Upper lobe of left lung (tissue), 6 donors: ENCODE results near the gene CARD19. TPM values are rescaled to one million over a fixed set of nuclear protein-coding genes. Genes with fewer than 3 reads are reported as not detected.

Experiments used
- ATAC-seq, 2 donors: fragments of 200-7000 bp; cut with Tn5 transposase; one replicate each; pipeline ENCODE4 v1.9.1; 2022; ENCODE audit warnings: mild to moderate bottlenecking in 2 of 2, moderate library complexity in 2 of 2; ENCODE audit not compliant: low FRiP score in 2 of 2
- DNase-seq, 2 donors: peaks; one replicate each; pipeline ENCODE4 v3.0.0-alpha.2; 2019 to 2020
- H3K27ac ChIP-seq, 4 donors: fragments of 200-600 bp; sonication (generic); one replicate each; pipeline ENCODE4 v1.5.1; 2016 to 2019
- H3K27me3 ChIP-seq, 4 donors: fragments of 200-600 bp; sonication (generic); one replicate each; pipeline ENCODE4 v1.5.1; 2017 to 2019
- H3K36me3 ChIP-seq, 4 donors: fragments of 200-600 bp; sonication (generic); one replicate each; pipeline ENCODE4 v1.5.1; 2016 to 2019
- H3K4me1 ChIP-seq, 4 donors: fragments of 200-600 bp; sonication (generic); one replicate each; pipeline ENCODE4 v1.5.1; 2018 to 2019
- H3K4me3 ChIP-seq, 4 donors: fragments of 200-600 bp; sonication (generic); one replicate each; pipeline ENCODE4 v1.5.1; 2017 to 2019; ENCODE audit warnings: mild to moderate bottlenecking in 2 of 4, moderate library complexity in 1 of 4
- H3K9me3 ChIP-seq, 4 donors: fragments of 200-600 bp; sonication (generic); one replicate each; pipeline ENCODE4 v1.5.1; 2018 to 2019
- EP300 ChIP-seq, 4 donors: sonication (generic); formaldehyde crosslinking; IDR thresholded peaks; one replicate each; pipeline ENCODE4 v1.5.1; 2017; ENCODE audit warnings: antibody characterized with exemption in 4 of 4, control low read depth in 2 of 4
- POLR2A ChIP-seq, 4 donors: fragments of 450-650 bp; IDR thresholded peaks; one replicate each; pipeline ENCODE4 v1.5.1; 2016 to 2017; ENCODE audit warnings: antibody characterized with exemption in 4 of 4, mild to moderate bottlenecking in 2 of 4
- POLR2AphosphoS5 ChIP-seq, 2 donors: sonication (generic); formaldehyde crosslinking; IDR thresholded peaks; one replicate each; pipeline ENCODE4 v1.5.1; 2017; ENCODE audit warnings: antibody characterized with exemption in 2 of 2
- WGBS, 2 donors: methylation state at CpG; one replicate each; pipeline ENCODE4 v1.1.5; 2017 to 2018; 5-methylcytosine and 5-hydroxymethylcytosine counted together
- total RNA-seq, 6 donors: library from RNA; depleted of rRNA in 4 of 6; stranded (reverse); fragments of >200 nt in 4 of 6; gene quantifications; one replicate each; pipeline versions ENCODE4 v1.1.0 to v1.2.1, GENCODE V29; 2016 to 2021
- TF ChIP-seq, protein P1 (sequence below), 6 experiments: fragments of 450-650 bp in 4 of 6; fragments of 200-600 bp in 2 of 6; sonication (generic) in 2 of 6; IDR thresholded peaks; one replicate each; pipeline ENCODE4 v1.5.1; 2016 to 2019; ENCODE audit warnings: antibody characterized with exemption in 6 of 6
- donor health status: DM: no; HTN: no; CAD: no; lungs with moderate emphysema.
- donor health status: DM: no; HTN: yes; CAD: no; lungs with severe emphysema.

CARD19 gene
- total RNA-seq, 6 donors from 2014 or later, result 34.7 to 92.3 (median 41.7) TPM

DNA sequence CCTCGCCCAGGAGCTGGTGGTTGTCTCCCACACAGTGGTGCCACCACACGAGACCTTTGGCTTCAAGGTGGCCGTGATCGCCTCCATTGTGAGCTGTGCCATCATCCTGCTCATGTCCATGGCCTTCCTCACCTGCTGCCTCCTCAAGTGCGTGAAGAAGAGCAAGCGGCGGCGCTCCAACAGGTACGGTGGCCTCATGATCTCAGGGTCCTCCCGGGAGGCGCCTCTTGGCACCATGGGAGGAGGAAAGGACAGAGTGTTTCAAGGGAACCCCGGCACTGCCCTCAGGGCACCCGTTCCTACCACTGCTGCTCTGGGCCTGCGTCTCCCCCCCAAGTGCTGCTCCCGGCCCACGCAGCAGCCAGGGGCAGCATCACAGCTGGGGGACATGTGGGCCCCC is 18.2 kb upstream of the CARD19 start:
- no peaks in the 10 kb centered on the region for H3K36me3 ChIP-seq
- no peaks in the 10 kb centered on the region for H3K9me3 ChIP-seq
- peaks cover 2 to 3% (median 3%) of the 10 kb centered on the region in 4 donors for H3K4me1 ChIP-seq
- no peak overlapping the region for H3K4me3 ChIP-seq
- no peak for DNase-seq
- no peak for ATAC-seq
- TF ChIP-seq EP300 (IDR thresholded peaks at IDR 0.05), result no peak
- no peak for TF ChIP-seq POLR2AphosphoS5 (IDR thresholded peaks at IDR 0.05)
- TF ChIP-seq, protein P1, sequence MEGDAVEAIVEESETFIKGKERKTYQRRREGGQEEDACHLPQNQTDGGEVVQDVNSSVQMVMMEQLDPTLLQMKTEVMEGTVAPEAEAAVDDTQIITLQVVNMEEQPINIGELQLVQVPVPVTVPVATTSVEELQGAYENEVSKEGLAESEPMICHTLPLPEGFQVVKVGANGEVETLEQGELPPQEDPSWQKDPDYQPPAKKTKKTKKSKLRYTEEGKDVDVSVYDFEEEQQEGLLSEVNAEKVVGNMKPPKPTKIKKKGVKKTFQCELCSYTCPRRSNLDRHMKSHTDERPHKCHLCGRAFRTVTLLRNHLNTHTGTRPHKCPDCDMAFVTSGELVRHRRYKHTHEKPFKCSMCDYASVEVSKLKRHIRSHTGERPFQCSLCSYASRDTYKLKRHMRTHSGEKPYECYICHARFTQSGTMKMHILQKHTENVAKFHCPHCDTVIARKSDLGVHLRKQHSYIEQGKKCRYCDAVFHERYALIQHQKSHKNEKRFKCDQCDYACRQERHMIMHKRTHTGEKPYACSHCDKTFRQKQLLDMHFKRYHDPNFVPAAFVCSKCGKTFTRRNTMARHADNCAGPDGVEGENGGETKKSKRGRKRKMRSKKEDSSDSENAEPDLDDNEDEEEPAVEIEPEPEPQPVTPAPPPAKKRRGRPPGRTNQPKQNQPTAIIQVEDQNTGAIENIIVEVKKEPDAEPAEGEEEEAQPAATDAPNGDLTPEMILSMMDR (IDR thresholded peaks at IDR 0.05), result no peak
- H3K27ac ChIP-seq, result no peak overlapping the region
- 98% methylated on average over 12 to 16 of the region's 16 CpGs for WGBS, 2 donors
- no peaks in the 10 kb centered on the region for H3K27me3 ChIP-seq

DNA sequence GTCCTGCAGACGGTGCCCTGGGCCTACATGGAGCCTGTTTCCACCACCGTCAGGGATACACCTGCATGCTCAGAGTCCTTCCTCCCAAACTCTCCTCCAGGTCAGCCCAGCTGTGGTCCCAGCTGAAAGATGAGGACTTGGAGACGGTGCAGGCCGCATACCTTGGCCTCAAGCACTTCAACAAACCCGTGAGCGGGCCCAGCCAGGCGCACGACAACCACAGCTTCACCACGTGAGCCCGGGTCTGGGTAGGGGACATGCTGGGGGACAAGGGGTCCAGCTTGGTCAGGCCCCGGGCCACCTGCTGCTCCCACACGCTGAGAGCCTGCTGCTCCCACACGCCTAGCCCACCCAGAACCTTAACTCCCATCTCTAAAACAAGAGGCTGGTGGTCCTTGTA is 16.6 kb upstream of the CARD19 start:
- WGBS, 2 donors, result 95 to 99% methylated on average over 13 of the region's 13 CpGs
- H3K27ac ChIP-seq, result no peak overlapping the region
- H3K4me1 ChIP-seq, result peaks cover 8 to 17% (median 14%) of the 10 kb centered on the region in 4 donors
- H3K27me3 ChIP-seq, result no peaks in the 10 kb centered on the region
- H3K9me3 ChIP-seq, result no peaks in the 10 kb centered on the region
- no peaks in the 10 kb centered on the region for H3K36me3 ChIP-seq
- ATAC-seq, result no peak
- no peak overlapping the region for H3K4me3 ChIP-seq
- DNase-seq, result peak in 1 of 2 donors; percentile 18
- TF ChIP-seq POLR2A (IDR thresholded peaks at IDR 0.05), result no peak
- TF ChIP-seq, protein P1 (IDR thresholded peaks at IDR 0.05), result no peak
- no peak for TF ChIP-seq EP300 (IDR thresholded peaks at IDR 0.05)
- no peak for TF ChIP-seq POLR2AphosphoS5 (IDR thresholded peaks at IDR 0.05)

DNA sequence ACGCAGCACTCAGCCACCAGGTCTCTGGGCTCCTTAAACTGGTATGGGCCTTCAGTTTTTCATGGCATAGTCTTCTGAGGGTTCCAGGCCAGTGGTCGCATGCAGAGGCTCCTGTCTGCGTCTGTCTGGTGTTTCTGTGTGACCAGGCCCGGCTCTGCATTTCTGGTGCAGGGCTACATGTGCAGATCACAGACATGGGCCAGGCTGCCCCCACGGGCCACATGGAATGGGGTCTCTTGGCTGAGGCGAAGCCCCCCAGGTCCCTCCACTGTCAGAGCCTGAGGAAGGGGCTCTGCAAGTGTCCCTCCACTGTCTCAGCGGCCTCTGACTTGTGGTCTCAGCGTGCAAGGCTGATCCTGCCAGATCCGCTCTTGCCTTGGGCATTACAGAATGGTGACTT is 15.6 kb upstream of the CARD19 start:
- DNase-seq (peak in 1 of 2 donors; percentile 14), ATAC-seq (no peak)
- H3K27ac ChIP-seq, result no peak overlapping the region
- 91 to 97% methylated on average over 8 to 9 of the region's 9 CpGs for WGBS, 2 donors
- H3K9me3 ChIP-seq, result no peaks in the 10 kb centered on the region
- no peaks in the 10 kb centered on the region for H3K27me3 ChIP-seq
- no peak overlapping the region for H3K4me3 ChIP-seq
- peaks cover 8 to 17% (median 14%) of the 10 kb centered on the region in 4 donors for H3K4me1 ChIP-seq
- TF ChIP-seq POLR2A (IDR thresholded peaks at IDR 0.05), result no peak
- TF ChIP-seq, protein P1 (IDR thresholded peaks at IDR 0.05), result no peak
- no peak for TF ChIP-seq EP300 (IDR thresholded peaks at IDR 0.05)
- no peak for TF ChIP-seq POLR2AphosphoS5 (IDR thresholded peaks at IDR 0.05)
- H3K36me3 ChIP-seq, result no peaks in the 10 kb centered on the region

DNA sequence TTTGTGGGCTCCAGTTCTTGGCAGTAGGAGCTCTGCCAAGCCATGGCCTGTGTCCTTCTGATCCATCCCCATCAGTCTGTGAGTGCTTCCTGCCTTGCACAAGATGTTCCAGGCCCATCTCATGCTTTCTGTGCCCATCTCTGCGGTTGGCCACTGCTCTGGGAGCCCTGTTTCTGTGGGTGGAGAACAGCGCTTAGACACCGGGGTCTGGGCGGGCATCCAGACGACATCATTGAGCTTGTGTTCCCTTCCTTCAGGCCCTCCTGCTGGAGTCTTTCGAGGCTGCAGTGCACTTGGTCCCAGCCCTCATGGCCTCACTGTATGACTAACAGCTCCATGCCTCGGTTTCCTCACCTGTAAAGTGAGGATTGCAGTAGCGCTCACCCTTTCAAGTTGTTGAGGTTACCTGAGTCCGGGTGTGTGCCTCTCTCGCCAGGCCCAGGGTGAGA is 14.9 kb upstream of the CARD19 start:
- Histone ChIP-seq H3K27ac (no peak overlapping the region), H3K9me3 (no peaks in the 10 kb centered on the region), H3K36me3 (no peaks in the 10 kb centered on the region), H3K4me3 (no peak overlapping the region), H3K27me3 (no peaks in the 10 kb centered on the region), H3K4me1 (peaks cover 8 to 17% (median 15%) of the 10 kb centered on the region in 4 donors)
- ATAC-seq (no peak), DNase-seq (peak in 1 of 2 donors; percentile 18)
- no peak for TF ChIP-seq EP300 (IDR thresholded peaks at IDR 0.05)
- no peak for TF ChIP-seq POLR2AphosphoS5 (IDR thresholded peaks at IDR 0.05)
- no peak for TF ChIP-seq POLR2A (IDR thresholded peaks at IDR 0.05)
- TF ChIP-seq, protein P1 (IDR thresholded peaks at IDR 0.05), result no peak
- 92 to 94% methylated on average over 9 to 10 of the region's 10 CpGs for WGBS, 2 donors

DNA sequence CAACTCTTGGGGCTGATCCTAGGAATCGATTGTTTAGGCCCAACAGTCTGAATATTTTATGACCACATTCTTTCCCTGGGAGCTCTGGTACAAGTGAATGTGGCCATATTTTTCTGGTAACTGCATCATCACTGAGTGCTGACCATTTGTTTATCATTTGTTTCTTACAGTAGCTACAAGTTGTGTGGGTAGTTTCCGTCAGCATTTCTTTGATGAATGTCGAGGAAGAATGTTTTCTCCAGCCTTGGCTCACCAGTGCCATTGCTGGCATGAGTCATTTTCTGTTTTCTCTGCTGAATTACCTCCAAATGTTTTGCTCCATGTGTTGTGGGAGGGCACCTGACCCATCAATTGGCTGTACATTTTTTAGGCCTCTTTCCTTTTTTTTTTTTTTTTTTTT is 14.1 kb upstream of the CARD19 start:
- no peak overlapping the region for H3K27ac ChIP-seq
- ATAC-seq (no peak), DNase-seq (no peak)
- H3K36me3 ChIP-seq, result no peaks in the 10 kb centered on the region
- H3K27me3 ChIP-seq, result no peaks in the 10 kb centered on the region
- no peaks in the 10 kb centered on the region for H3K9me3 ChIP-seq
- TF ChIP-seq, protein P1 (IDR thresholded peaks at IDR 0.05), result no peak
- TF ChIP-seq POLR2A (IDR thresholded peaks at IDR 0.05) (no peak), EP300 (IDR thresholded peaks at IDR 0.05) (no peak), POLR2AphosphoS5 (IDR thresholded peaks at IDR 0.05) (no peak)
- H3K4me3 ChIP-seq, result no peak overlapping the region
- H3K4me1 ChIP-seq, result peaks cover 8 to 19% (median 15%) of the 10 kb centered on the region in 4 donors
- WGBS, 2 donors, result 69 to 70% methylated on average over 3 of the region's 3 CpGs
